NCI-H146 (cell line): ENCODE data around the gene CLTB.
"Not testable (repeated sequence)": the region's sequence is repeated elsewhere in the genome, so short reads cannot be mapped to it uniquely, and the experiment has no call there.

Source experiments
- DNase-seq: peaks from one replicate; lab custom pipeline; 2025; lab: John Stamatoyannopoulos, UW

The CLTB gene

GRCh38 chr5:176415952-176416924 lies at the start of gene CLTB:
Gene CLTB, minus strand, starts transcription at chr5:176416539. Its CDS starts 176 bp downstream, at chr5:176416363.
- DNase-seq, result peak; percentile 80

GRCh38 chr5:176463113-176463764 lies 46.9 kb upstream of the CLTB start:
- DNase-seq, result no peak

GRCh38 chr5:176461349-176461748 lies 45.0 kb upstream of the CLTB start:
- DNase-seq, result no peak

GRCh38 chr5:176458904-176459561 lies 42.7 kb upstream of the CLTB start:
- no peak for DNase-seq

- DNase-seq, result no peak
These were observed 38.5 kb upstream of the CLTB start for GRCh38 chr5:176454724-176455394.

- DNase-seq, result no peak
These were observed 33.7 kb upstream of the CLTB start for GRCh38 chr5:176450077-176450476.

- DNase-seq, result peak; percentile 90
These were observed 31.8 kb upstream of the CLTB start, which contains the start of gene FAF2 for GRCh38 chr5:176447978-176448608. Gene FAF2, plus strand, starts transcription at chr5:176448385. Its CDS starts 23 bp downstream, at chr5:176448408.

GRCh38 chr5:176447591-176447977 lies 31.2 kb upstream of the CLTB start:
- DNase-seq, result peak; percentile 52

- no peak for DNase-seq
These were observed 30.7 kb upstream of the CLTB start for GRCh38 chr5:176446884-176447590.

- DNase-seq, result no peak
These were observed 29.8 kb upstream of the CLTB start for GRCh38 chr5:176446028-176446665.

- no peak for DNase-seq
These were observed 28.4 kb upstream of the CLTB start for GRCh38 chr5:176444742-176445141.

GRCh38 chr5:176442911-176443310 lies 26.6 kb upstream of the CLTB start:
- not testable (repeated sequence) for DNase-seq

GRCh38 chr5:176441921-176442323 lies 25.6 kb upstream of the CLTB start:
- DNase-seq, result no peak

GRCh38 chr5:176440927-176441706 lies 24.8 kb upstream of the CLTB start:
- no peak for DNase-seq

- DNase-seq, result no peak
These were observed 22.8 kb upstream of the CLTB start for GRCh38 chr5:176438959-176439757.

- no peak for DNase-seq
These were observed 20.3 kb upstream of the CLTB start for GRCh38 chr5:176436656-176437055.

GRCh38 chr5:176432707-176433106 lies 16.4 kb upstream of the CLTB start:
- DNase-seq, result no peak

GRCh38 chr5:176429972-176430371 lies 13.6 kb upstream of the CLTB start:
- DNase-seq, result no peak

GRCh38 chr5:176427971-176428370 lies 11.6 kb upstream of the CLTB start:
- DNase-seq, result no peak
